GM12872 (cell line): ENCODE data around the gene PBX2.

ENCODE experiments used
- CTCF ChIP-seq: IDR thresholded peaks from 3 replicates; pipeline ENCODE4 v1.5.1; 2011; ENCODE audit warnings: low read depth, mild to moderate bottlenecking, low read length, moderate library complexity; ENCODE audit not compliant: insufficient read depth

PBX2 gene

DNA sequence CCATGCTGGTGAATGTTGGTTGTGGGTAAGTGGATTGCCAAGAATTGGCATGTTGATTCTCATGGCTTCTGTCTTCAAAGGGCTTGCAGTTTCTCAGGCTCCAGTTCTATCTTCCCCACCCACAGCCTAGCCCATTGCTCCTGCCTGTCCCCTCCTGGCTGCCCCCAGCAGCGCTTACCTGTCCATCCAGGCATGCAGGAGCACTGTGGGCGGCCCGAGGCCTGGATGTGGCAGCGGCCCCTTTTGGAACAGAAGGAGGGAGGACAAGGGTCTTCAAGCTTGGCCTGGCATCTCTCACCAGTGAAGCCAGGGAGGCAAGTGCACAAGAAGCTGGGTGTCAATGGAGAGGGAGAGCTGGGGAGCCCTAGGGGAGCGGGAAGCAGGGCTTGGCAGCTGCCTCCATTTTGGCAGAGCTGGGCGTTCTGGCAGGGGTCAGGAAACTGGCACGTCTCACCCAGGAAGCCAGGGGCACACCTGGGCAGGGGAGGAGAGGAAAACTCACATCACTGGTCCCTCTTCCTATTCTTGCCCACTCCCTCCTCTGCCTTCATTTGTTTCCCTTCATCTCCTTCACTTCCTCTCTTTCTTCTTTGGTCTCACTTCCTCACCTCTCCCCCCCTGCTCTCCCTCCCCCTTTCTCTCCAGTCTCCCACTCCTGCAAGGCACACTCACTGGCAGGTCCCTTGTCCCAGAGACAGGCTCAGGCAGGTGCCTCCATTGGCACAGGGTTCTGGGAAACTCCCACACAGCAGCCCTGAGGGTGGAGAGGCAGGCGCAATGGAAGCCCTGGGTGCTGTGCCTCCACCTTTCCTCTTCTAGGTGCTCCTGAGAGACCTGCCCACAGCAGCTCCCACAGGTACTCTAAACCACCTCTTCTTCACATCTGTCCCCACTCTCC is 32.6 kb upstream of the PBX2 start:
- TF ChIP-seq CTCF: no peak

DNA sequence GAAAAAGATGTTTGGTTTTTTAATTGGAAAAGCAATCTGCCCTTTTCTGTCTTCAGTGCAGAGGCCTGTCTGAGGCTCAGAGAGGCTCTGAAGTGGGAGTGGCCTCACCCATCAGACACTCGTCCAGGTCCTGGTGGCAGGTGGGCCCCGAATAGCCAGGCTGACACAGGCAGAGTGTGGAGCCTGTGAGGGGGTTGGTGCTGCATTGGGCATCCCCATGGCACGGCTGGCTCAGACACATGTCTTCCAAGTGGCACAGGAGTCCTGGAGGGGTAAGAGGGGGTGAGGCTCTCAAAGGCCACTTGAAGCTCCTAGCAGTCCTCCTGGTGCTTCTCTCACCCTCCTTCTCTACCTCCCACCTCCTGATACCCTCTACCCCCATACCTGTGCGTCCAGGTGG is 30.0 kb upstream of the PBX2 start:
- TF ChIP-seq CTCF: no peak

GRCh38 chr6:32218167-32218566 is 28.2 kb upstream of the PBX2 start:
- TF ChIP-seq CTCF: no peak

GRCh38 chr6:32216998-32217397 is 27.0 kb upstream of the PBX2 start:
- TF ChIP-seq CTCF: no peak

- TF ChIP-seq CTCF: no peak
These were observed 26.3 kb upstream of the PBX2 start for GRCh38 chr6:32216285-32216684.

DNA sequence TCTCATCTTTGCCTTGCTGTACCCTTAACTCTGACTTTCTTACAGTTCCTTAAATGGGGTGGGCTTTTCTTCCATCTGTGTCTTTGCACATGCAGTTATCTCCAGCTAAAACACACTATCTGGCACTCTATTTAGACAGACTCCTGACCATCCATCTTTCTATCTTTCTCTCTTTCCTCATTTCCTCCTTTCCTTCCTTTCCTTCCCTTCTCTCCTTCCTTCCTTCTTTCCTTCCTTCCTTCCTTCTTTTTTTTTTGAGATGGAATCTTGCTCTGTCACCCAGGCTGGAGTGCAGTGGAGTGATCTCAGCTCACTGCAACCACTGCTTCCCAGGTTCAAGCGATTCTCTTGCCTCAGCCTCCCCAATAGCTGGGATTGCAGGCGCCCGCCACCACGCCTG is 25.6 kb upstream of the PBX2 start:
- no peak for TF ChIP-seq CTCF

DNA sequence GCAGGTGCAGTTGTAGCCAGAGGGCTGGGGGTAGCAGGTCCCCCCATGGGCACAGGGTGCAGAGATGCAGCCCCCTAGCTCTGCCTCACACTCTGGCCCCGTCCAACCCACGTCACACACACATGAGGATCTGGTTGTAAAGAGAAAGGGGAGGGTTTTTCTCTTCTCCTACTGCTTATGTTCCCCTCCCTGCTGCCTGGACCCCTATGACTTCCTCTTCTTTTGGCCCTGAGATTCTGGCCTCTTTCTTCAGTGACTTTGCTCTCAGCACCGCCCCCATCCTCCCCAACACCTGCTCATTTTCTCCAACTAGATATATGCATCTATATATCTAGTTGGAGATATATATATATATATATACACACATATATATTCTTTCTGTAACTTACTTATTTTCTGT is 24.1 kb upstream of the PBX2 start:
- no peak for TF ChIP-seq CTCF
